GM18498 (cell line): ENCODE results near the gene RPL36AL.
"Not testable (repeated sequence)": the region's sequence is repeated elsewhere in the genome, so short reads cannot be mapped to it uniquely, and the experiment has no call there.

Source experiments
- ATAC-seq: cut with Tn5 transposase; IDR thresholded peaks from one replicate; pipeline ENCODE4 v1.9.1; 2021; ENCODE audit warnings: mild to moderate bottlenecking, moderate library complexity; ENCODE audit not compliant: unreplicated experiment

The RPL36AL gene

DNA sequence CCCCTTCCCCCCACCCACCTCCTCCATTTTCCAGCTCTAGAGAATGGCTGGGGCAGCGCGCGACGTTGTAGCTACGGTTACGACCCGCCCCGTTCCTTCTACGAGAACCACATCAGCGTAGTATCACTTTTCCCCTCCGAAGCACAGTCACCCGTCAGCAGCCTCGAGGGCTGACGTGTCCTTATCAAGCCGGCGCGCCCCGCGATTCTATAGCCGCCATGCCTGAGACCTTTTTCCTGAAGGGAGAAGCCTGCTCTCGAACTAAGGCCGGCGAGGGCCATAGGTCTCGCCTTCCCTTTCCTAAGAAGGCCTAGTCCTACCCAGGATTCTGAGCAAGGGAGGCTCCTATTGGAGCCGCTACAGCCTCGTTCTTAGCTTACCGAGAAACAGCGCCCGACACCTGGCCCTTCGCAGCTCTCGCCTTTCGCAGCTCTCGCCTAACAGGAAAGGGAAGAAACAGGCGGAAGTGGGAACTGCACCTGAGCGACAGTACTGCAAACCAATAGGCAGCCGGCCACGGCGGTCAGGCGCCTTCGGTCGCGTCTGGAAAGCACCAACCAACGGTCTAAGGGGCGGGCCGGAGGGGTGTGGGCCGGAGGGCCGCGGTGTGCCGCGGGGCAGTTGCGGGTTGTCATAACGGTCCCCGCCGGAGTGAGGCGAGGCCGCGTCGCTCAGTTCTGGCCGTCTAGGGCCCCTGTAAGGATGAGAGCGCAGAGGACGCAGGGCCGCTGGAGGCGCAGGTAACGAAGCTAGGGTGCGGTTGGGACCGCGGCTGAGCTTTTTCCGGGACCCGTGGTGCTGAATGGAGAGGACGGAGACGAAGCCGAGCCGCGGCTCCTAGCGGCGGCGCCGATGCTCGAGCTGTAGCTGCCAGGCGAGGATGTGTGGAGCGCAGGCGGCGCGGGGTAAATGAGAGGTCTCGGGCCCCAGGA is at the start of gene RPL36AL, which contains the start of gene MGAT2:
RPL36AL (minus strand) TSS at position 445 of the 932 bp plus-strand sequence. CDS start 1,522 bp downstream, outside the sequence.
MGAT2 (plus strand) TSS at position 618 of the 932 bp plus-strand sequence. CDS start 470 bp downstream, outside the sequence.
- peak; percentile 95 for ATAC-seq

- ATAC-seq, result no peak
Measured at GRCh38 chr14:49659526-49660455, 39.4 kb upstream of the RPL36AL start.

DNA sequence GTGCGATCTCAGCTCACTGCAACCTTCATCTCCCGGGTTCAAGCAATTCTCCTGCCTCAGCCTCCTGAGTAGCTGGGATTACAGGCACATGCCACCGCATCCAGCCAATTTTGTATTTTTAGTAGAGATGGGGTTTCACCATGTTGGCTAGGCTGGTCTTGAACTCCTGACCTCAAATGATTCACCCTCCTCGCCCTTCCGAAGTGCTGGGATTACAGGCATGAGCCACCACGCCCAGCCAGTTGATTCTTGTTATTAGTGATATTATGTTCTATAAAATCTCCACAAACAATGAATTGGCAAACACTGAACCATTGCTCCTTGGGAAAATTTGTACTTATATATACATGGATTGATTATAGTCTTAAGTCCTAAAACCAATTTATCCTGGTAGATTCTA is 37.1 kb upstream of the RPL36AL start:
- not testable (repeated sequence) for ATAC-seq

DNA sequence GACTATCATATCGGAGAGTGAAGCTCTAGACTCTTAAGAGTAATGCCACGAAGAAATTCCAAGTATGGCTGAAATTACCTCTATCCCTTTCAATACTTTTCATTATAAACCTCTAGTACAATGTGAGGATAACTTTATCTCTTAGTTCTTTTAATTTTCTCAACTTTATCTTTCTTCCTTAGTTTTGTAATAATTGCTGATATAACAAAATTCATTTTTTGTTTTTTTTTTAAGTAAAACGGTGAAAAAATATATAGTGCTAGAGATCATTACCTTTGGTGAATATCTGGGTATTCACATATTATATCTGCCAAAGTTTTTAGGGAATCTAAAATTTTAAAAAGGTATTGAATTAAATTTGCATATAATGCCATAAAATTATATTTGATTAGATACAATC is 34.1 kb upstream of the RPL36AL start:
- ATAC-seq, result no peak

- no peak for ATAC-seq
Measured at GRCh38 chr14:49653508-49653907, 33.1 kb upstream of the RPL36AL start.

DNA sequence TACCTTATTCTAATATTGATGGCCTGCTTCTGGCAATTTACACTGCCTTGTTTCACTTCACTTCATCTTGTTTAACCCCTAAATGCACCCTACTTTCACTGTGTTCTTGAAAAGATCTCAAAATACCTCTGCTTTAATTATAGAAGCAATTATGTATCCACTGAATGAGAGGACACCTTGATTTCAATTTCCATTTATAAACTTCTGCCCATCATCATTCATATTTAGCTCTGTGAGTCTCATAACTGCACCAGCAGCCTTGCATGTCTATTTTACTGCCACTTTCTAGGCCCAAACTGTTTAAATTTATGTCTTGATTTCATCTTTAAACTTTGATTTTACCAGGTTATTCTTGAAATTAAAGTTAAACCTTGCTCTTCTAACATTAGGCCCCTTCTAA is 21.7 kb upstream of the RPL36AL start:
- no peak for ATAC-seq

DNA sequence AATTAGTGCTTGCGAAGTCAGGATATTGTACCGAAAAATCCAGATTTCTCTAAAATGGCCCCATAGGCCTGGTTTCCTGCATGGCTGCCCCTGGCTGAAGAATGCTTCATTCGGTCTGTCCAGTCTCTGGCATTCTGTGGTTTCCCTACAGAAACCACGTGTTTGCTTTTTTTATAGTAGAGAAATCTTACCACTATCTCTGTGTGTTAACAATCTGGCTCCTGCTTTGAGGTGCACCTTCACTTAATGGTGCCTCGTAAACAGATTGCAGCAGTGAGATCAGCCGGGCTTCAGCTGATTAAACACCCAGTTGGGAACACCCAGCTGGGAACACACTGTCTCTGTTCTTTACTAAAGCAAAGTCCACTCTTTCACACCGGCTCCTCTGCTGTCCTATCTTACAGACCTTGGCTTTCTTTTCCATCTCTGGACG is 21.3 kb upstream of the RPL36AL start:
- no peak for ATAC-seq

- ATAC-seq, result no peak
Measured at GRCh38 chr14:49640540-49641417, 20.4 kb upstream of the RPL36AL start.

GRCh38 chr14:49637534-49638078 is 17.2 kb upstream of the RPL36AL start:
- no peak for ATAC-seq

- ATAC-seq, result no peak
Measured at GRCh38 chr14:49636866-49637265, 16.4 kb upstream of the RPL36AL start.

DNA sequence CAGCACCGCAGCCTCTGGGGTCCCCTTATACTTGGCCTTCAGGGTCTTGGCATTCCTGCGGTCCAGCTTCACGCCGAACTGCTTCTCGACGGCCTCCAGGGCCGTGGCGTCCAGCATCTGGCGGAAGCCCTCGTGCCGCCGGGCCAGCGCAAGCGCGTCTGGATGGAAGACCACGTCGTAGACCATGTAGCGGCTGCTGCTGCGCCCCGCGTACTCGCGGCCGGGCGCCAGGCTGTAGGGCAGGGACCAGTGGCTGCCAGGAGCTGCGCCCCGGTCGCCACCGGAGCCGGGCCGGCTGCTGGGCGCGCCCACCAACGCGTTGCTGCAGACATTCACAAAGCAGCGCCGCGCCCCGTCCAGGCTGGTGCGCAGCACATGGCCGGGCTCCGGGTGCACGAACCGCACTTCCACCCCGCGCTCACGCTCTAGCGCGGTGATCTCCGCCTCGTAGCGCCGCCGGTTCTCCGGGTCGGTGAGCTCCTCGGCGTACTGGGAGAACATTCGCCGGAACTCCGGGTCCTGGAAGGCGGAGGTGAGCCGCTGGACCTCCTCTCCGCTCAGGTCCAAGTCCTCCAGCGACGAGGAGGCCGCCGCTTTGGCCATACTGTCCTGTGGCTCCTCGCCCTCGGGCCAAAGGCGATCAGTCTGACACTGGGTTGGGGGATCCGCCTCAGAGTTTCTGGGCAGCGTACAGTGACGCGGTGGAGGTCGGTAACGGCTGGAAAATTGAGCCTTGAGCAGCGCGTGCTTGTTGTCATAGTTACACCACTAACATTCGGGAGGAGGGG is 14.3 kb upstream of the RPL36AL start, which contains the start of gene DNAAF2:
DNAAF2 (minus strand) TSS at position 698 of the 788 bp plus-strand sequence; CDS start at position 603, 95 bp downstream.
- peak; percentile 32 for ATAC-seq

DNA sequence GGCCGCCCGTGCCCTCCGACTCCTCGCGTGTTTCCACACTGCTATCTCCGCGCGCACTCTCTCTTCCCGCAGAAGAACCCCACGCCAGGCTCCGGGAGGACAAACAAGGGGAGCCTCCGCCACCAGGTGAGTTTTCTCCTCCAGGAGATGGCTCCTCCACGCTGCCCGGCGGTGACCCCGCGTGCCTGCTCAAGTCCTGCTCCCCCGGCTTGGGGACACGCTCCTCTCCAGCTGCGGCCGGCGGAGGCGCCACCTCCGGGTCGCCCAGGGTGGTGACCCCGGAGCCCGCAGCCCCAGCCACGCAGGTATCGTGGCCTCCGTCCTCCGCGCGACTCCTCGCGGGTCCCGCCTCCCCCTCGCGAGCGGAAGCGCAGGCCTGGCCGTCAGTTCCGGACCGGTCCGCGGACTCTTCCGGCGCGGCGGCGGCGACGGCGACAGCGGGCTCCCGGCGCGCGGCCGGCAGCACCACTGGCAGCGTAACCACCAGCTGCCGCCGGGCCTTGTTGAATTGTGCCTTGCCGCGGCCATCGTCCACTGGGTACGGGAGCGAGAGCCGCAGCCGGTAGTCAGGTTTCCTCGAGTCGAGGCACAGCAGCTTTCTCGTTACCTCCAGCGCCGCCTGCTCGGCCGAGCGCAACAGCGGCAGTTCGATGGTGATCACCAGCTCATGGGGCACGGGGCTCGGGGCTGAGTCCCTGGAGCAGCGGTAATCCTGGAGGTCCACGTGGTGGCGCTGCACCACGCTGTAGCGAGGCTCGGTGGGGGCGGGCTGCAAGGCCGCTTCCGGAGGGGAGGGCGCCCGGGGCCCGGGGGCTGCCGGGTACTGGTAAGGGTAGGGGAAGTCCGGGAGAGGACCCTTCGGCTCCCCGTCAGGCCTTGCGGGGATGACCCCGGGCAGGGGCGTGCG is 13.5 kb upstream of the RPL36AL start:
- ATAC-seq, result peak; percentile 83

GRCh38 chr14:49623941-49624839 is 3.8 kb upstream of the RPL36AL start:
- no peak for ATAC-seq

GRCh38 chr14:49623387-49623786 is 3.0 kb upstream of the RPL36AL start:
- ATAC-seq, result no peak

GRCh38 chr14:49622022-49622607 is 1.7 kb upstream of the RPL36AL start:
- no peak for ATAC-seq

- peak; percentile 33 for ATAC-seq
Measured at GRCh38 chr14:49621114-49621881, 872 bp upstream of the RPL36AL start.
